ENCODE results near the gene REV1.
"Not testable (repeated sequence)": the region's sequence is repeated elsewhere in the genome, so short reads cannot be mapped to it uniquely, and the experiment has no call there.

Gene REV1

GRCh38 chr2:99470957-99471356 is 18.9 kb downstream of the REV1 start (continued):
- TF ChIP-seq ZNF248 (tag by site-specific recombination; IDR thresholded peaks at IDR 0.05) (no peak), ZNF121 (tag by site-specific recombination; IDR thresholded peaks at IDR 0.05) (no peak), ZBTB21 (tag by site-specific recombination; IDR thresholded peaks at IDR 0.05) (no peak), ZNF830 (tag by site-specific recombination; IDR thresholded peaks at IDR 0.05; ENCODE audit: low read depth) (no peak), ZNF473 (tag by site-specific recombination; IDR thresholded peaks at IDR 0.05) (no peak), SP2 (tag by site-specific recombination; IDR thresholded peaks at IDR 0.05) (no peak), ZFHX2 (tag by site-specific recombination; conservative IDR thresholded peaks at IDR 0.05) (no peak), ZNF704 (tag by site-specific recombination; IDR thresholded peaks at IDR 0.05) (no peak), ZNF23 (tag by site-specific recombination; IDR thresholded peaks at IDR 0.05; ENCODE audit: borderline replicate concordance) (no peak)

GRCh38 chr2:99470459-99470858 is 19.4 kb downstream of the REV1 start:
- H3K4me3 ChIP-seq (ENCODE audit: low read depth, low read length); POLR2A ChIA-PET; H3K36me3 ChIP-seq (ENCODE audit: control insufficient read depth in 2 of 2, insufficient read depth in 1 of 2, low read length in 2 of 2); H3K9me3 ChIP-seq (ENCODE audit: control insufficient read depth, insufficient read depth, low read depth, low read length); H3K27ac ChIP-seq (ENCODE audit: extremely low read depth, low read depth, low read length): not testable (repeated sequence)
- H3K4me1 ChIP-seq (ENCODE audit: control insufficient read depth, insufficient read depth, low read length) = peaks cover 16% of the 10 kb centered on the region; the same call in 1 of the 2 replicates
- CTCF ChIA-PET = interaction anchor here (0.6 kb wide), 1 partner anchor 88 kb away, joined by 3 read pairs; no protein-coding TSS in a partner anchor

- Histone ChIP-seq H3K4me3 (ENCODE audit: low read depth, low read length) (no peak overlapping the region), H3K27ac (ENCODE audit: extremely low read depth, low read depth, low read length) (no peak overlapping the region), H3K9me3 (ENCODE audit: control insufficient read depth, insufficient read depth, low read depth, low read length) (no peaks in the 10 kb centered on the region), H3K4me1 (ENCODE audit: control insufficient read depth, insufficient read depth, low read length) (peaks cover 16% of the 10 kb centered on the region; the same call in 1 of the 2 replicates), H3K36me3 (ENCODE audit: control insufficient read depth in 2 of 2, insufficient read depth in 1 of 2, low read length in 2 of 2) (no peaks in the 10 kb centered on the region)
- POLR2A ChIA-PET = interaction anchor here (0.9 kb wide), 1 partner anchor 9 kb away, joined by 3 read pairs; no protein-coding TSS in a partner anchor
- TF ChIP-seq PRDM1 (tag by site-specific recombination; IDR thresholded peaks at IDR 0.05) = no peak
- no peak for TF ChIP-seq ZNF19 (tag by site-specific recombination; IDR thresholded peaks at IDR 0.05; ENCODE audit: low read depth)
- no peak for TF ChIP-seq KLF9 (tag by site-specific recombination; IDR thresholded peaks at IDR 0.05; ENCODE audit: low read depth)
- no peak for TF ChIP-seq ZNF629 (tag by site-specific recombination; IDR thresholded peaks at IDR 0.05)
- TF ChIP-seq ZNF623 (tag by site-specific recombination; IDR thresholded peaks at IDR 0.05) = no peak
- TF ChIP-seq OVOL3 (tag by site-specific recombination; IDR thresholded peaks at IDR 0.05) = no peak
- TF ChIP-seq ZNF555 (tag by site-specific recombination; conservative IDR thresholded peaks at IDR 0.05) = no peak
- no peak for TF ChIP-seq ZNF26 (tag by site-specific recombination; IDR thresholded peaks at IDR 0.05)
- TF ChIP-seq ZNF843 (tag by site-specific recombination; IDR thresholded peaks at IDR 0.05) = no peak
- CTCF ChIA-PET = no interaction called here
These were observed 20.4 kb downstream of the REV1 start for GRCh38 chr2:99469394-99469793.

GRCh38 chr2:99468155-99468554 is 21.7 kb downstream of the REV1 start:
- no peaks in the 10 kb centered on the region for H3K9me3 ChIP-seq (ENCODE audit: control insufficient read depth, insufficient read depth, low read depth, low read length)
- no peak overlapping the region for H3K27ac ChIP-seq (ENCODE audit: extremely low read depth, low read depth, low read length)

More at GRCh38 chr2:99468155-99468554, 21.7 kb downstream of the REV1 start:
- Histone ChIP-seq H3K4me3 (ENCODE audit: low read depth, low read length) (no peak overlapping the region), H3K36me3 (ENCODE audit: control insufficient read depth in 2 of 2, insufficient read depth in 1 of 2, low read length in 2 of 2) (peaks cover 0 to 2% of the 10 kb centered on the region in 2 experiments; a peak in 1 of 3 replicates), H3K4me1 (ENCODE audit: control insufficient read depth, insufficient read depth, low read length) (peaks cover 8% of the 10 kb centered on the region; the same call in 1 of the 2 replicates)
- POLR2A ChIA-PET = no interaction called here
- TF ChIP-seq ZBTB17 (tag by site-specific recombination; IDR thresholded peaks at IDR 0.05) = no peak
- no peak for TF ChIP-seq ZNF521 (tag by site-specific recombination; IDR thresholded peaks at IDR 0.05)
- no peak for TF ChIP-seq ZBTB6 (tag by site-specific recombination; IDR thresholded peaks at IDR 0.05)
- no peak for TF ChIP-seq MEIS1 (CRISPR knock-in tag; IDR thresholded peaks at IDR 0.05; ENCODE audit: borderline replicate concordance)
- TF ChIP-seq ZNF26 (tag by site-specific recombination; IDR thresholded peaks at IDR 0.05) = no peak
- no peak for TF ChIP-seq ZNF404 (tag by site-specific recombination; IDR thresholded peaks at IDR 0.05)
- no peak for TF ChIP-seq YY2 (tag by site-specific recombination; IDR thresholded peaks at IDR 0.05)
- no peak for TF ChIP-seq TRIM28 (IDR thresholded peaks at IDR 0.05; ENCODE audit: borderline replicate concordance, low read length)
- CTCF ChIA-PET = no interaction called here
